GM08714 (cell line): Measurements from ENCODE around the gene PRR15L.

Experiments
- H3K4me3 ChIP-seq: fragments of 200-500 bp; sonication (Bioruptor generic); 2 replicates; pipeline ENCODE4 v1.5.1; 2014; ENCODE audit warnings: mild to moderate bottlenecking, low read length, inconsistent platforms
- ZNF274 ChIP-seq: IDR thresholded peaks from 2 replicates; pipeline ENCODE4 v1.6.1; 2012; ENCODE audit warnings: mild to moderate bottlenecking, low read depth, low read length

Gene PRR15L

DNA sequence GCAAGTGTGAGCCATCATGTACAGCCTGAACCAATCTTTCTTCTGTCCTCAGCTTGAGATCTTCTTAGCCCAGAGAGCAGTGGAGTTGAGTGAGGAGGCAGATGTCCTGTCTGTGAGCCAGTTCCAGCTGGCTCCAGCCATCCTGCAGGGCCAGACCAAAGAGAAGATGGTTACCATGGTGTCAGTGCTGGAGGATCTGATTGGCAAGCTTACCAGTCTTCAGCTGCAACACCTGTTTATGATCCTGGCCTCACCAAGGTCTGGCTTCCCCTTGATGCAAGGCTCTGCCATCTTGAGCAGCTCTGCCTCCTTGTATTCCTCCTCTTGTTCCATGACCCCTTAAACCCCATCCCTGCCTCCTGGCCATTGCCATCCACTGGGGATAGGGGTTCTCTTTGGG is 22.9 kb upstream of the PRR15L start:
- no peak overlapping the region for H3K4me3 ChIP-seq
- TF ChIP-seq ZNF274: no peak

DNA sequence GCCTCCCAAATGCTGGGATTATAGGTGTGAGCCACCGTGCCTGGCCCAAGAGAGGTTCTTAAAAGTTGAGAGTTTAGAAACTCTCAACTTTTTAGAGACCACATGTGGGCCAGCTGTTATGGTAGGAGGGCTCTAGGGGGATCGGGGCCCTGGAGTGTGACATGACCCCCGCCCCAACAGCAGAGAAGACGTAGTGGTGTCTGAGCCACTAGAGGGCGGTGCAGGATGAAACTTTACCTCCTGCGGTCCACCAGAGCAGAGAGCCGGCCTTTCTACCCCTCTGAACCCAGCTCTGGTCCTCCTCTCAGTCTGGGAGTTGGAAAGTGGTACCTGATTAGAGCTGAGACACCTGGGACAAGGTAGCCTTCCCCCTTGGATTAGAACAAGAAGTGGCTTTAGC is 20.6 kb upstream of the PRR15L start:
- no peak for TF ChIP-seq ZNF274
- no peak overlapping the region for H3K4me3 ChIP-seq

DNA sequence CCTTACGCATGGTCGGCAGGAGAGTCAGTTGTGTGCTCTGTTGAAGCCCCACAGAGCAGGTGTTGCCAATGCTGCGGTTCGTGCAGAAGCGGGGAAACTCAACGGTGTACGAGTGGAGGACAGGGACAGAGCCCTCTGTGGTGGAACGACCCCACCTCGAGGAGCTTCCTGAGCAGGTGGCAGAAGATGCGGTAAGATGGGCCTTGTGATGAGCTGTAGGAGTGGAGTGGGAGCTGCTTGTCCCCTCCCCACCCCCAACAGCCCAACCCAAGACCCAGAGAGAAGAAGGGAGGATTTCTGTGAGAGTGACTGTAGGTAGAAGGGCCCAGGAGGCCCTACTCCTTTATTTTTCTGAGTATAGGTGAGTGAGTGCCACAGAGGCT is 18.1 kb upstream of the PRR15L start:
- no peak for TF ChIP-seq ZNF274
- no peak overlapping the region for H3K4me3 ChIP-seq

DNA sequence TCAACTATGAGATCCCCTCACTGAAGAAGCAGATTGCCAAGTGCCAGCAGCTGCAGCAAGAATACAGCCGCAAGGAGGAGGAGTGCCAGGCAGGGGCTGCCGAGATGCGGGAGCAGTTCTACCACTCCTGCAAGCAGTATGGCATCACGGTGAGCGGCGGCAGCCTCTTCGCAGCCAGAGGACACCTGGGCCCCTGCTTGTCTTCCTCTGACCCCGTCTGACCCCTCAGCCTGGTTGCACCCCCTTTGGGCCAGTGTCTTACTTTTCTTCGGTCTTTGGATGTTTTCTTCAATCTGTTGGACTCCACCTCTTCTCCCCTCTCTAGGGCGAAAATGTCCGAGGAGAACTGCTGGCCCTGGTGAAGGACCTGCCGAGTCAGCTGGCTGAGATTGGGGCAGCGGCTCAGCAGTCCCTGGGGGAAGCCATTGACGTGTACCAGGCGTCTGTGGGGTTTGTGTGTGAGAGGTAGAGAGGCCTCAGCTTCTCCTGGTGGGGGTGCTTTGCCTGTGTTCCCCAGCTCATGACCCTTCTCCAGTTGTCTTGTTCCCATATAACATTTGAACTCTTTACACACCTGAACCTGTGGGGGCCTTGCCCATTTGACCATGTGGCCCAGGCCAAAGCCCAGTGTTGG is 17.6 kb upstream of the PRR15L start:
- no peak for TF ChIP-seq ZNF274
- no peak overlapping the region for H3K4me3 ChIP-seq

DNA sequence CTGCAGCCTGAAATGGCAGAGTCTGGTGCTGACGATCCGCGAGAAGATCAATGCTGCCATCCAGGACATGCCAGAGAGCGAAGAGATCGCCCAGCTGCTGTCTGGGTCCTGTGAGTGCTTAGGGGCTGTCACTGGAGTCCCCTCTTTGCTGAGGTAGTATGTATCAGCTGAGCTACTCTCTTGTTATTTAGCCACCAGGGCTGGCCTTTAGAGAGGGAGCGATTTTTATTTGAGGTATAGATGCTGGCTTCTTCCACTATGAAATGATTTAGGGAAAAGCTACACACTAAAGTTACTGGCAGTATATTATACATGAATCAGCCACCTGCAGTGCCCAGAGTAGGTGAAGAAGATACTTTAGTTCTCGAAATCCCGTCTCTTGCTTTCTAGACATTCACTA is 15.9 kb upstream of the PRR15L start:
- no peak for TF ChIP-seq ZNF274
- H3K4me3 ChIP-seq: no peak overlapping the region

DNA sequence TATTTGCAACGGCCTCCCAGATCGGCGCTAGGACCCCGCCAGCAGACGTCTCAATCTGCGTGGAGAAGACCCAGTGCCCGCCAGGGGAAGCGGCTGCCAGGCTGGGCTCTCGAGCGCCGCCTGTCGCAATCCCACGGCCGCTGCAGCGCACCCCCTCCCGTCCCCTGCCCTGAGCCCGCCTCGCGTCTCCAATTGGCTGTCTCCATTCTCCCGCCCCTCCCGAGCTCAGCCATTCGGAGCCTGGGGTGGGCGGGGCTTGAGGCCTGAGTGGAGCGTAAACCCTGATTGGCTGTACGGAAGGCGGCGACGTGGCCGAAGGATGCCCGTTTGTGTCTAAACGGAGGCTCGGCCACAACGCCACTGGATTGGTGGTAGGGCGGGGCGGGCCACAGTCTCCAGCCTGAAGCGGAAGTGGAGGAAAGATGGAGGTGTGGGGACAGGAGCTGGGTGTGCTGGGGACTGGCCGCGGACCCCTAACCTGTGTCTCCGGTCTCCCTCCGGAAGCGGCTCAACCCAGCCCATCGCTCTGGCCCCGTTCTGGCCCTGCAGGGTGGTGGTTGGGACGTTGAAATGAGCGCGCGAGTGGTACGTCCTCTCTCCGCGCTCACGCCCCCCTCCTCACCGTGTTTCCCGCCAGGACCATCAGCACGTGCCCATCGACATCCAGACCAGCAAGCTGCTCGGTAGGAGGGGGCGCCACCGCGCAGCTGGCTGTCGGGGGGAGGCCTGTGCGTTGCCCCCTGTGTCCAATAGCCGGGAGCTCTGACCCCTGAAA is 13.2 kb upstream of the PRR15L start, which contains the start of gene CDK5RAP3:
CDK5RAP3 (plus strand) TSS at position 389 of the 775 bp plus-strand sequence; CDS start at position 423, 34 bp downstream.
- peak within 1 kb of the TSS; percentile 78 for H3K4me3 ChIP-seq
- no peak for TF ChIP-seq ZNF274

DNA sequence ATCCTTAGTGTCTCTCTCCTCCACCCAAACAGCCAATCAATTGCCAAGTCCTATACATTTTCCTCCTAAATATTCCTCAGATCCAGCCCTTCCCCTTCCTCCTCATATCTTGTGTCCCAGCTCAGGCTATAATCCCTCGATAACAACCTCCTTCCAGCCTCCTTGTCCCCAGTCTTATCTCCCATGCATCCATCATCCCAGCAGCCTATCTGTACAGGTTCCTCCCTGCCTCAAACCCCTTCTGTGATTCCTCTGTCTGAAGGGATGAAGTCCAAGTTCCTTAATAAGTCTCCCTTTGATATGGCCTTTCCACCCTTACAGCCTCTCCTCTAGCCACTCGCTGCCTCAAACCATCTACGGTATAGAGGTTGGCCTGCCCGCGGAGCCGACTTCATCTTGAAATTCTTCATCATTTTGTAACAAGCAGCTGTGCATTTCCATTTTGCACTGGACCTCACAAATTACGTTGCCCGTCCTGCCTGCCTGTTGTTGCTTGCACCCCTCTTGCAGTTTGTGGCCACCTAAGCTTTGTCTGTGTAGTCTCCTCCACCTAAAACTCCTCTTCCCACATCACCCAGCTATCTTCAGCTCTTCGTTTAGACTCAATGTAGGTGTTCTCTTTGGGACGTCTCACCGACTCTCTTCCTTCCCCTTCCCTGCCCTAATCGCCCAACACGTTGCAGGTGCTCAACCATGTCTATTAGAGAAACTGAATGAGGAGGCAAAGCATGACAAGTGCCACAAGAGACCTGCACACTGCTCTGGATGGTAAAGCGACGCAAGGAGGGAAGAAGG is 12.4 kb upstream of the PRR15L start:
- no peak for TF ChIP-seq ZNF274
- H3K4me3 ChIP-seq: peak overlapping the region; percentile 30; the same call in 1 of the 2 replicates

DNA sequence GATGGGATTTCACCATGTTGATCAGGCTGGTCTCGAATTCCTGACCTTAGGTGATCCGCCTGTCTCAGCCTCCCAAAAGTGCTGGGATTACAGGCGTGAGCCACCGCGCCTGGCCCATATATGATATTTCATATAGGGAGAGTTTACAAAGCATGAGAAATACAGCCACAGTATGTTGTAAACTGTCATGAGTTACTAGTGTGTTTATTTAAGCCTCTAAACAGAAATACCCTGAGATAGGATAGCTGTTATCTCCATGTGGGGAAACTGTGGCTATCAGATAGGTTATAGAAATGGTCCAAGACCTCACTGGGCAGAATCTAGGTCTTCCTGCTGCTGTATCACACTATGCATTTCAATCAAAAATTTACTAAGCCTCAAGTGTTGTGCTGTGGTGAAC is 11.2 kb upstream of the PRR15L start:
- TF ChIP-seq ZNF274: no peak
- no peak overlapping the region for H3K4me3 ChIP-seq

DNA sequence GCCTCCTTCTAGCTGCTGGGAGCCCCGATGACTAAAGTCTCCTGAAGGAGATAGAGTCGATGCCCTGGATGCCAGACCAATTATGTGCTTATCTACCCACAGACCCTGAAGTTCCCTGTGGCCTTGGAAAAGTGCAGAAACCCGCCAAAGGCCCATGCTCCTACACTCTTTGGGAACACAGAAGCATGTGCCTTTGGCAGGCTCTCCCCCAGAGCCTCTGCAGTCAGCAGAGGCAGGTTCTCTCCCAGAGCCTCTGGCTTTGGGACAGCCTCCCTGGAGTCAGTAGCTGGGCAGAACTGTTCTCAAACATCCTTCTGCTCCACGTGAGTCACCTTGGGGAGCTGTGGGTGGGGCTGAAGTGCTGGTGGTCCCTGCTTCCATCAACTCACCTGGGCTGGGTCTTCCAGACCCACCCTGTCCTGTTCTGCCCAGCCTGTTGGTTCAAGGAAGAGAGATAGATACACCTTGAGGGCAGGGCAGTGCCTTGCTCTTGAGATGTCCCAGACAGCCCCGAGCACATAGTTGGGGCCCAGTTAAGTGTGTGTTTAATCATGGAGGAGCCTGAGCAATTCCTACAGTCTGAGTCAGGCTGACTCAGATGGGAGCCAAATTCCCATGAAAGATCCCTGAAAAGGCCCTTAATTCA is 10.0 kb upstream of the PRR15L start:
- H3K4me3 ChIP-seq: no peak overlapping the region
- no peak for TF ChIP-seq ZNF274

DNA sequence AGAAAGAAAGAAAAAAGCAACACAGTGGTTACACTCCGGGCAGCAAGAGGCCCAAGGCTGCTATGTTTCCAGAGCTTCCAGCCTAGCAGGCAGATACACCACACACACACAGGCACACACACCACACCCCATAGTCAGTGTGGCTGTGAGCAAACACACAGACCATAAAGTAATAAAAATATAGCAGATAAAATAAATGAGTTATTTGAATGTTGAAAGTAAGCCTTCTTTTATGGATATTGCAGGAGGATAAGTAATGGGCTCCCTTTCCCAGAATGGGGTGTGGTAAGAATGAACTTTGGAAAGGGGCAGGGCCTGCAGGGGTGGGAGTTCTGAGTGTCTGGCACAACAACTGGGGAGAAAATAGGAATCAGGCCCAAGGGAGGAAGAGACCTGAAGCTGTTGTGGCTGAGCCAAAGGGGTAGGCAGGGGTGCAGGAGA is 8.4 kb upstream of the PRR15L start:
- TF ChIP-seq ZNF274: no peak

DNA sequence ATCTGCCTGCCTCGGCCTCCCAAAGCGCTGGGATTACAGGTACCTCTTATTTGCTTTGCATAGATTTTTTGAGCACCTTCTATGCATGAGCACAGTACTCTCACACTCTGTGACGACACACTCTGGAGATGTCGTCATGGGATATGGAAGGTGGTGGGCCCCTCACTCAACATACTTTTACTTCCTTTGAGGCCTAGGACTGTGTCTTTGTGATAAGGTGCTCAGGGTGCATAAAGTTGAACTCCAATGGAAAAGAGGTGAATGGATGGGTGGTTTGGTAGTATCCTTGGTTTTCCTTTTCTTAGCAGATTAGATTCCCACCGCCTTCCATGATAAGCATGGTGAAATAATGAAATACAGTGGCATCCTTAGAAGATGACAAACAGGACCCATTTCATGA is 7.2 kb upstream of the PRR15L start:
- TF ChIP-seq ZNF274: no peak
- no peak overlapping the region for H3K4me3 ChIP-seq

More for the DNA sequence above, 8.4 kb upstream of the PRR15L start:
- H3K4me3 ChIP-seq: no peak overlapping the region

DNA sequence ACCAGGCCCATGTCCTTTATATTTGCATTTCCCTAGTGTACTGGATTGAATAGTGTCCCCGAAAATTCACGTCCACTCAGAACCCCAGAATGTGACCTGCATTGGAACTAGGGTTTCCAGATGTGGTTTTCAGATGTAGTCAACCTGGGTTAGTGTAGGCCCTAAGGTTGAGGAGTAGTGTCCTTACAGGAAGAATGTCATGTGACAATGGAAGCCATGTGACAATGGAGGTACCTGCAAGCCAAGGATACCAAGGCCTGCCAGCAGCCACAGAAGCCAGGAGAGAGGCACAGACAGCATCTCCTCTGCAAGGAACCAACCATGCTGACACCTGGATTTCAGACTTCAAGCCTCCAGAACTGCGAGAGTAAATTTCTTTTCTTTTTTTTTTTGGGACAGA is 5.2 kb upstream of the PRR15L start:
- TF ChIP-seq ZNF274: no peak
- H3K4me3 ChIP-seq: no peak overlapping the region

DNA sequence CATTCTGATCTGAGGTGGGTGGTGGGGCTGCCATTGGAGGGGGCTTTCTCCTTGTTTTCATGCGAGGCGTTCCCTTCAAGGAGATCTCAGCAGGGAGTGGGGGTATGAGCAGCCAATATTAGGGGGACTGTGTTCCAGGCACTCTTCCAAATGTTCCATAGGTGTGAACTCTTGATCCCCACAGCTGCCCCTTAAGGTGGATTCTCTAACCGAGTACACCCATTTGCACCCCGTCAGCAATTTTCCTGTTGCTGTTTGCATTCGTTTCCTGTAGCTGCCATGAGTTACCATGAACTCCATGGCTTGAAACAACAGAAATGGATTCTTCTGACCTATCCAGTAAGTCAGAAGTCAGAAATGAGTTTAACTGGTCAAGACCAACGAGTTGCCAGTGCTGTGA is 3.7 kb upstream of the PRR15L start:
- no peak for TF ChIP-seq ZNF274
- no peak overlapping the region for H3K4me3 ChIP-seq
